GM21526 (cell line): Measurements from ENCODE around the gene C19orf38.

Experiments
- ATAC-seq: cut with Tn5 transposase; IDR thresholded peaks from one replicate; pipeline ENCODE4 v1.9.1; 2021; ENCODE audit warnings: moderate library complexity; ENCODE audit not compliant: unreplicated experiment, low FRiP score

C19orf38 gene, protein sequence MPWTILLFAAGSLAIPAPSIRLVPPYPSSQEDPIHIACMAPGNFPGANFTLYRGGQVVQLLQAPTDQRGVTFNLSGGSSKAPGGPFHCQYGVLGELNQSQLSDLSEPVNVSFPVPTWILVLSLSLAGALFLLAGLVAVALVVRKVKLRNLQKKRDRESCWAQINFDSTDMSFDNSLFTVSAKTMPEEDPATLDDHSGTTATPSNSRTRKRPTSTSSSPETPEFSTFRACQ

DNA sequence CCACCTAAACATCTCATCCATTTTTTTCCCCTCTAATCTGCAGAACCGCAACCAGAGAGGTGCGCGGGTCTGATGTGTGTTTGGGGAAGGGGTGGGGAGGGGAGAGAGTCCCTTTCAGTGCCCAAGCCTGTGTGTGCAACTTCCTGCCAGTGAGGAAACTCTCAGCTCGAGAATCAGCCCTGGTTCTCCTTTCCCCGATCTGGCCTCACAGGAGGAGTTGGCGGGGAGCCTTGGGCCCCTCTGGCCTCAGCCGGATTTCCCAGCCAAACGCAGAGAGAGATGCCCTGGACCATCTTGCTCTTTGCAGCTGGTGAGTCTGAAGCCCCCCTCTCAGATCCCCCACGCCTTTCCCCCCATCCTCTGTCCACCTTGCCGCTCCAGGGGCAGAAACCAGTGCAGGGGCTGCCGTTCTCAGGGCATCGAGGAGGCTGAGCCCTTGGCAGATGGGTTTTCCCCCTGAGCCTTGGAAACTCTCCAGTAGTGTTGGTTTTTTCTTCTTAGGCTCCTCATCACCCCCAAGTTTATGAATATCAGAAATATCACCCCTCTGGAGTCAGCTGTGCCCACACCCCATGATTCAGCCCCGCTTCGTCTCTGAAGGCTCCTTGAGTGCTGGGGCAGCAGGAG, at the start of gene C19orf38:
Gene C19orf38, plus strand, starts transcription at position 186 of the 627 bp plus-strand sequence. Its CDS starts 94 bp downstream, at position 280.
- ATAC-seq = no peak

DNA sequence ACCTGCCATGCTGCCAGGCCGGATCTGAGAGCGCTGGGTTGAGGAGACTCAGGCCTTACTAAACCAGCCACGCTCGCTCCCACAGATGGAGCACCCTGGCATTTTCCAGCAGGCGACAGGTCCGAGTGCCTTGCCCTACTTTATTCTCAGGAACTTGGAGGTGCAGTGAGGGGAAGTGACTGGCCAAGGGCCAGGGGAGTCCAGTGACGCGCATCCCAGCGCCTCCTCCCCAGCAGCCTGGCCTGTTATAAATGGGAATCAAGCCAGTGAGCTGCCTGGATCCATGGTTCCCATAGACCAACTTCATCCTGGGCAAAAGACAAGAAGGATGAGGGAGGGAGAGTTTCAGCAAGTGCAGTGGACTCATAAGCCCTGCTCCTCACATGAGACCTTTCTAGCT, 47.7 kb upstream of the C19orf38 start:
- no peak for ATAC-seq

DNA sequence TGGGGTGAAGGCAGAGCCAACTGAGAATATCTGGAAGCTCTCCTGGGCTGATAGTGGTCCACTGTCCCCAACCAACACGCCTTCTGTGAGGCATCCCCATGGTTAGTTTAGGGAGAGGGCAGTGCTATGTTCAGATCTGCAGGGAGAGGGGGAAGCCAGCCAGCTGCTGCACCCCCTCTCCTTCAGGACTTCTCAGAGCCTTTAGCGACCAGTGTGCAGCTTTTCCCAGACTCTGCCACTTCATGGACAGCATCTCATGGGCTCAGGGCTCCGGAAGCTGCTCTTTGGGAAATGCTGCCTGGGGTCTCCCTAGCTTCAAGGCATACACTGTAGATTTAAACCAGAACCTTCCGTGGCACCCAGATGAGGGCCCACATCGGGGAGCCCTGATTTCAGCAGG, 45.7 kb upstream of the C19orf38 start:
- ATAC-seq = no peak

DNA sequence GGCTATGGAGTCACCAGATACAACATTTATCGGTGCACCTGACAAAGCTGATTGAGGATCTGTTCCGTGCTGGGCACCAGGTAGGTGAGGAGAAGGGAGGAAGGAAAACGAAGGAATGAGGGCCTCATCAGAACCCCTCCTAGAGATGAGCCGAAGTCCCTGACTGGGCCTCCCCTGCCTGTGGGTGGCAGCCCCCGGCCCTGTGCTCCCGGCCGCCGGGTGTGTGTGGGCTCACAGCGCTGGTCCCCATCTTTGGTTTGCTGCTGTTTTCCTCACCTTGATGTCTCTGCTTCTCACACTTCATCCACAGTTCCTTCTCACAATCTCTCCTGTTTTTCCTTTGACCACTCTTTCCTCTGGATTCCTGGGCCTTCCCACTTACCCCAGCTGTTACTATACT, 45.0 kb upstream of the C19orf38 start:
- no peak for ATAC-seq

DNA sequence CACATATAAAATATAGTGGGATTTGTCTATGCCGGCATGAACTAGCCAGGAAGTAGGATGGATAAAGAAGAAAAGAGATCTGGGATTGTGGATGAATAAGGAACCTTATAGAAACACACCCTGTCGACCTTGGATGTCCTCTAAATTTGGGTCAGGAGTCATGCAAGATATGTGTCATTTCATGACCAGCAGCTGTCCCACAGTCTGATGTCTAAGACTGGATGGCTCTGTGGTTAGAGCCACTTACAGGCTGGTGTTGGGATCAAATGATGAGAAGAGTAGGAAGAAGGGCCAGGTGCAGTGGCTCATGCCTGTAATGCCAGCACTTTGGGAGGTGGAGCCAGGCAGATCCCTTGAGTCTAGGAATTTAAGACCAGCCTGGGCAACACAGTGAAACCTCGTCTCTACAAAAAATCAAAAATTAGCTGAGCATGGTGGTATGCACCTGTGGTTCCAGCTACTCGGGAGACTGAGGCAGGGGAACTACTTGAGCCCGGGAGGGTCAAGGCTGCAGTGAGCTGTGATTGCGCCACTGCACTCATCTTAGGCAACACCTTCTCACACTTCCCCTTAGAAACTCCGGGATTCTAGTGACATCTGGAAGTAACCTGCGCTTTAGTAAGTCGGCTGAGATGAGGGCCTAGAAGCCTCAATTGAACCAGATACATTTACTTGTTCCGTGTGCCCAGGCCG, 43.0 kb upstream of the C19orf38 start:
- ATAC-seq = no peak

DNA sequence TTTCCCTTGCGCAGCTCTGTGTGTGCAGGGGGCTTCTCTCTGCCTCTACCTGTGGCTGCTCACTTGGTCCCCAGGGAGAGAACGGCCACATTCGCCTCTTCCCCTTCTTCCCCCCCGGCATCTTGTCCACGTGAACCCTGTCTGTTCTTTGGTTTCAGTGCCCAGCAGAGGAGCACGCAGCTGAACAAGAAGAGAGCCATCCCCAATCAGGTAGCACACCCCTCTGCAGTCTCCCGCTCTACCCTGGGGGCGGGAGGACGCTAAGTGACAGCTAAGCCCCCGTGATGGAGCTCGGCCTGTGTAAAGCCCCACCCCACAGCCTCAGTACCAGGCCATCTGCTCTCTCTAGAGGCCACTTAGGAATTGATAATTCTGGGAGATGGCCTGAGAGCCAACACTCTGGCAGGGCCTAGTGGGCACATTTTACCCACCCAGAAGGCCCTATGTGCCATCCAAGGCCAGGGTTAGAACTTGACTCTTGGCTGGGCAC, 42.4 kb upstream of the C19orf38 start:
- ATAC-seq = no peak

DNA sequence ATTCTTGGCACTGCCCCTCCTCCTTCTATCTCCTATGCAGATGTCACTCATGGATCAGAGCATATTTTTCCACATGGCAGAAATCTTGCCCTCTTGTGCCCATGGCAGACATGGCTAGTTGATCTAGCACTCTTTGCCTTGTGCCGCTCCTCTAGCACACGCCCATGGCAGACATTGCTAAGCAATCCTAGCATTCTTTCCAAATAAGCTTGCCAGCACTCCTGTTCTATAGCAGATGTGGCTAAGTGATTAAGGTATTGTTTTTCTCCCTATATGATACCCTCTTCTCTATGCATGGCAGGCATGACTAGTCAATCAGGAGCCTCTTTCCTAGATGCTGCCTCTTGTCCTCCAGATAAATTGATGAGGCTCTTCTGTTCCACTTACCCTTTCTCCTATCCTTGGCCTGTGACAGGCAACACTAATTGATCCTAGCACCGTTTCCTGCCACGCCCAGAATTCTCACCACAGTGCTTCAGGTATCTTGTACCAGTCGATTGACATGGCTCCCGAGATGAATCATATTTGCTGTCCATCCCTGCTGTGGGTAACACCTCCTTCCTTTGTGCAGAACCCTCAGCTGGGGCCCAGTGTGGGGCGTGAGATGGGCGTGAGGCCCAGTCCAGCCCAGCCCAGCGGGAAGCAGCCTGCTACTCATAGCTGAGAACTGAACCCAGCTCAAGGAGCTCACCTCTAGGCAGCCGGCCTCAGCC, 39.1 kb upstream of the C19orf38 start:
- ATAC-seq = no peak

DNA sequence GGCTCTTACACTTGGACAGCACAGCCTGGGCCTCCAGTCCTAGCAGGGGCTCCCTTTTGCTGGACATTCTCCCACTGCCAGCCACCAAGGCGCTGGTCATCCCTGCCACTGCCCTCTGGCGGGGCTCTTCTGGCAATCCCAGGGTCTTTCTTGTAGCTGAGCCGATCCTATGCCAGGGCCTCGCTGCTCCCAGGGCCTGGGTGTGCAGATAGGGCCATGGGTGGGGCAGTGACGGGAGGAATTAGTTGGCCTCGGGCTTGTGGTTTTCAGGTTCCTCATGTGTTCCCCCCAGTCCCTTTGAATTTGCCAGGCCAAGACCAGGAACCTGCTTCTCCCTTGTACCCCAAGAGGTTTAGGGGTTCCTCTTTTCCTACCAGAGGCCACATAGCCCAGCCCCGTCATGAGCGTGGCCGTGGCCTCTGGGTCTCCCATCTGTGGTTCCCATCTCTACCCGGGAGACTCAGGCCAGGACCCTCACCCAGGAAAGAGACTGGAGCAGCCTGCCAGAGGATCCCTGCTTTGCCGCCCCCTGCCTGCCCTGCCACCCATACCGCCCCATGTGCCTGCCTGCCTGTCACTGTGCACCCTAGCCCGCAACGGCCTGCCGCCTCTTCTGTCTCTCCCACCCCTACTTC, 38.4 kb upstream of the C19orf38 start:
- ATAC-seq = no peak

DNA sequence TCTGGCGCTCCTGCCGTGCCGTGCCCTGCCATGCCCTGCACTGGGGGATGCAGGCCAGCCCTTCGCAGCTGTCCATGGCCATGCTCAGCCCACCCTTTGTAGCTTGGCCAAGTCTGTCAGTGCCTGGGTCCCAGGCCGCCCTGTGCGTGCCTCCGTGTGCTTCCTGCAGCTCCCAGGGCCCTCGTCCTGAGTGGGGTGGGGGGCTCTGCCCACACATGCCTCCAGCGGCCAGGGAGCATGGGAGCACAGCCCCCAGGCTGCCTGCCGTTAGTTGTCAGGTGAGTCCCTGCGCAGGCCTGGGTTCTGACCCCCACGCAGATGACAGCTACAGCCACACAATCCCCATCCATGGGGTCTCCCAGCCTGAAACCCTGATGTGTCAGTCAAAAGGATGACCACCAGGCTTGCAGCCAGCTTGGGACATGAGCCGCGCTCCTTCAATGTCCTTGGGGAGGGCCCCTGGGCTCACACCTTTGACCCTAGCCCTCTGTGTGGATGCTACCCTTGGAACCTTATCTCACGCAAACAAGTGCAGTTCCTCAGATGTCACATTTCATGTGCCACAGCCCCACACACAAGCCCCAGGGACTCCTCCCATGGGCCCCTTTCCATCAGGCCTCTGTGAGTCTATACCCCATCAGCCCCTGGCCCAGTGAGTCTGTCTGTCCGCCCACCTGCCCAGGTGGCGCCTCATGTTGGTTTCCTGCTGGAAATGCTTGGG, 36.7 kb upstream of the C19orf38 start:
- no peak for ATAC-seq

DNA sequence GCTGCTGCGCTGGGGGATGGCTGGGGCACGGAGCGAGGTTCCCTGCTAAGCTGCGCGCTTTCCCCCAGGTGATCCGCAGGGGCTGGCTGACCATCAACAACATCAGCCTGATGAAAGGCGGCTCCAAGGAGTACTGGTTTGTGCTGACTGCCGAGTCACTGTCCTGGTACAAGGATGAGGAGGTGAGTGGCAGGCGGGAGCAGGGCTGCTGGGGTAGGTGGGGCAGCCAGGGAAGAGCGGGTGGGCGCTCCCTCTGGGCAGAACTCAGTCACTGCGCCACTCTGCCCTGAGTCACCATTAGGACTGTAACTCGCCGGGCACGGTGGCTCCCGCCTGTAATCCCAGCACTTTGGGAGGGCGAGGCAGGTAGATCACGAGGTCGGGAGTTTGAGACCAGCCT, 36.0 kb upstream of the C19orf38 start:
- no peak for ATAC-seq

DNA sequence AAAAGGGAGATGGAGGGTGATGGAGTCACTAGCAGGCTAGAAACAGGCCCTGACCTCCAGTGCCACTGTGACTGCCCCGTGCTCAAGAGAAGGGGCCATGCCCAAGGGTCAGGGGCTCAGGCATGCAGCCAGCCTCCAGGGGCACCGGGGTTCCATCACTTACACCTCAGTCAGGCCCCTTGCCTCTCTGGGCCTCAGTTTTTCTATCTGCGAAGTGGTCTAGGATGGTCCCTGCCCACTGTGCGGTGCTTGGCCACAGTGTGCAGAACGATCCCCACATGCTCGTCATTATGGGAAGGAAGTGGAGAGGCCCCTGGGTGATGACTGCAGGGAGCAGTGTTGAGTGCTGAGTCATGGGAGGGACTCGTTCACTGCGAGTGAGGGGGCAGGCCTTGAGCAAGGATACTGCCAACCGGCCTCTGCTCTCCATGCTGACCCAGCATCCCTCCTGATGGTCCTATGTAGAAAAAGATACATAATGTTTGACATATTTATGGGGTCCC, 35.3 kb upstream of the C19orf38 start:
- no peak for ATAC-seq

DNA sequence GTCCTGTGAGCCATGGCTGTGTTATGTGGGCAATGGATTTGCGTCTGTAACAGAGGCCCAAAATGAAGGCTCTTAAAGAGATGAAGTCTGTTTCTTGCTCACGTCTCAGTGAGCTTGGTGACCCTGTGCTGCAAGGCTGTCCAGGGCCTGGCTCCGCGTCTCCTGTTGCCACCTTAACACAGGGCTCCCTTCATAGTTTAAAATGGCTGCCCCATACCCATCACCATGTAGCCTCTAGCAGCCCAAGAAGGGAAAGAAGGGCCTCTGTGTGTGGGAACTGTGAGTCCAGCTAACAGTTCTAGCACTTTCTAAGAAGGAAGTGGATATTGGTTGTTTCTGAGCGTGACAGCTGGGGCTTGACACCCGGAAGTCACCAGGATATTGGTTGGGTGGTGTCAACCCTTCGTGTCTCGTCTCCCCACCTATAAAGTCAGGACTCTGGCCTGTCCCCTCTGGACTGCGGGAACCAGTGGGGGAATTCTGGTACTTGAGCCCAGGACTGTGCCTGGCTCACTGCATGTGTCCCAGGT, 33.1 kb upstream of the C19orf38 start:
- no peak for ATAC-seq

DNA sequence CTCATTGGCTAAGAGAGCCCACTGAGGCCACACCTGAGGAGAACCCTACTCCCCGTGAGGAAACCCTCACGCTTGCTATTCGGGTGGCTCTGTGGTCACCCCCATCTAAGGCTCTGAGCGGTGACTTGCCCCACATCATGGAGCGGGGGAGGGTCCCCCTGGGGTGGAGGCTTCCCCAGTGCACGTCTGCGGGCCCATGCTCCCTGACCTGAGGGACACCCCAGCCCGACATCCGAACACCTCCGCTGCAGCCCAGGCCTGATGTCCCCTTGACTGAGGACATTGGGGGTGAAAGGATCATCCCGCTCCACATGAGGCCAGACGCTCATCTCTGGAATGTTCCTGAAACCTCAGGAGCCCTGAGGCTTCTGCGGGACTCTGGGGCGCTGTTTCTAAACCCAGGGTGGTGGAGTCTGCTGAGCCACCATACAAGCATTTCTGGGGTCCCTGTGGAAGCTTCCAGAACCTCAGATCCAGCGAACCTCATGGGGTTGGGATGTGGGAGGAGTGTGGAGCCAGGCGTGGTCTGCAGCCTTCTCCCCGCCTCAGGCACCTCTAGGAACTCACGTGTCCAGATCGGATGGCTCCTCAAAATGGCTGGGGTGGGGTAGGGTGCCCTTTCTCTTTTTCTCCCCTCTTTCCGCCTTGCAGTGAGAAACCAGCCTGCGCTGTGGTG, 32.1 kb upstream of the C19orf38 start:
- no peak for ATAC-seq

DNA sequence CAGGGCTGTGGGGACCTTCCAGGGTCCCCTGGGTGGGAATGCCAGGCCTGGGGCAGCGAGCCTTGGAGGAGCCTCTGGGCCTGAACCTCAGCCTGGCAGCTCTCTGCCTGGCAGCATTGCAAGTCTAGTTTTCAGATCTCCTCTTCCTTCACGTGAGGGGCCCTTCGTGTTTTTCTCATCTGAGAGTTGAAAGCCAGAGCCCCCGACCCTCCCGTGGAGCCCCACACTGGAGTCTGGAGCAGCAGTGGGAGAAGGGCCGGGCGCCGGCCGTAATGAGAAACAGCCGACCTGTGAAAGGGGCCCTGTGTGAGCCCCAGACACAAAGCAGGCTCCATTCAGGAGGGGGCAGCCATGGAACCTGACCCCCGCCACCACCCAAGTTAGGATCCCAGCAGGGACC, 31.5 kb upstream of the C19orf38 start:
- no peak for ATAC-seq

DNA sequence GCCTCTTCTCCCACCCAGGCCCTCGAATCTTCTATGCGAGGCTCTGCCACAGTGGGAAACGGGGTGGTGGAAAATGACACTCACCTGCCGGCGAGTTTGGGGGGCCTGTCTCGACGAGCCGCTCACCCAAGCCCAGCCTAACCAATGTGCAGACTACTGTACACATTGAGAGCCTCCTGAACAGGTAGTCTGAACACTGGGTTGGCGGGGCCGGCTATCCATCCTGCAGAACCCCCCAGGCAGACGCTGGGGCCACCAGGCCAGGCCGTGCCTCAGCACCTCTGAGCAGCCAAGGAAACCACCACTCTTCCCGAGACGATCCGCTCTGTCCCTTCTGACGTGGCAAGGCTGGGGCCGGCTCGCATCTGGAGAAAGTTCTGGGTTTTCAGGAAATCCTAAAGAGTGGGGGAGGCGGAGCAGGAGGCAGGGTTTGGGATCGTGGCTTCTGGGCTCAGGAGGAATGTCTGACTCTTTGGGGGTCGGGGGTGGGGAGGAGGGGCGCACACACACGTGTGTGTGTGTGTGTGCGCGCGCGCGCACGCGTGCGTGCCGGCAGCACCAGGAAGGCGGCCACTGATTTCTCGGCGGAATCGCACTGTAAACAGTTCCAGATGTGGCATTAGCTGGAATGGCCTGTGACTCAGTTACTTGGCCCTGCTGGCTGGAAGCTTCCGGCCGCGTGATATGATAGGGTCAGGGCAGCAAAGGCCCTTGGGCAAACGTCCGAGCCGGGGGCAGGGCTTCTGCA, 30.8 kb upstream of the C19orf38 start:
- no peak for ATAC-seq

DNA sequence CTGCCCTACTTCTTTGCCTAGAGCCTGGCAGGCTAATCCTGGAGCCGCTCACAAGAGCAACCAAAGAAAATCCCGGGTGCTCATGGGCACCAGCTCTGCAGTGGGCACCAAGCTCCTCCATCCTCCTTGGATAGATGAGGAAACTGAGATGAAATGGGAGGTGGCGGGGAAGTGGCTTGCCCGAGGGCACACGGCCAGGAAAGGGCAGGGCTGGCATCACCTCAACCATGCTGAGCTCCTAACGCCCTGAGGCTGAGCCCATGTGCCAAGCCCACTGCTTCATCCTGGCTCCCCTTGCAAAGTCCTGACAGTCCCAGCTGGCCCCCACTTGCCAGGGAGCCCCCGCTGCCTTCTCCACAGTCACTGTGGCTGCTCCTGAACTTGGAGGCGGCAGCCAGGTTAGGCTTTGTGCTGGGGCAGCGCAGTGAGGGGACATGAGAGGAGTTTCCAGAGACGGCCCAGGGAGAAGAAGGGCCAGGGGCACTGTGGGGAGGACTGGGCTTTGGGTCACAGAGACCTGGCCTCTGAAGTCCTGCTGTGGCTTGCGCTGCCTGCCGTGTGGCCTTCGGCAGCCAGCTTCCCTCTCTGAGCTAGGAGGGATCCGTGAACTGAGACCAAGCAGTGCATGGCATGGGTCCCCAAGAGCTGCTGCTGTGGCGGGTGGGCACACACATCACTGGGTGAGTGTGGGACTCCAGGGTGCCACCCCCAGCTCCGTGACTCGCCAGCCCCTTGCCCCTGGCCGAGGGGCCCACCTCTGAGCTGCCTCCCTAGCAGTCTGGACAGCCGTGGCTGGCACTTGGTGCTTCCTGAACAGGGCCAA, 29.7 kb upstream of the C19orf38 start:
- ATAC-seq = no peak
